ENCODE measurements around the gene CENPE.
A peak's percentile ranks its signal among the peaks of the same experiment; 100 is the strongest.

The CENPE gene

DNA sequence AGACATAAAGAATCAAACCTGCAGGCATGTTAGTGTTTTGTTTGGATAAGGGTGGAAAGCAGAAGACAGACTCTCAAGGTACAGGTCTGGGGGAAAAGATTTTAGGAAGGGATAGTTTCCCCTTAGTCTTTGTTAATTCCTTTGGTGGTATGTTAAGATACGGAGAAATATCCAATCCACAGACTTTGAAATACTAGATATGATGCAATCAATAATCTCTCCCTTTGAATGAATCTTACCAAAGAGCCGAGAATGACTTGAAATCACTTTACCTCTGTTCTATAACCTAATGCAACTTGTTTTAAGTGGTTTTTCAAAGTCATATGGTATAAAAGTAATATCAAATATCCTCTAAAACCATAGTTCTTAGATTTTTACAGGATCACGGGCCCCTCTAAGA, 93.3 kb downstream of the CENPE start:
- no peaks in the 10 kb centered on the region for H3K27me3 Mint-ChIP-seq
- H3K9me3 Mint-ChIP-seq (ENCODE audit: low read depth): no peaks in the 10 kb centered on the region
- H3K4me1 Mint-ChIP-seq (ENCODE audit: low read depth): peaks cover 3% of the 10 kb centered on the region
- no peaks in the 10 kb centered on the region for H3K36me3 Mint-ChIP-seq
- no peak overlapping the region for H3K4me3 Mint-ChIP-seq
- H3K27ac Mint-ChIP-seq: no peak overlapping the region

DNA sequence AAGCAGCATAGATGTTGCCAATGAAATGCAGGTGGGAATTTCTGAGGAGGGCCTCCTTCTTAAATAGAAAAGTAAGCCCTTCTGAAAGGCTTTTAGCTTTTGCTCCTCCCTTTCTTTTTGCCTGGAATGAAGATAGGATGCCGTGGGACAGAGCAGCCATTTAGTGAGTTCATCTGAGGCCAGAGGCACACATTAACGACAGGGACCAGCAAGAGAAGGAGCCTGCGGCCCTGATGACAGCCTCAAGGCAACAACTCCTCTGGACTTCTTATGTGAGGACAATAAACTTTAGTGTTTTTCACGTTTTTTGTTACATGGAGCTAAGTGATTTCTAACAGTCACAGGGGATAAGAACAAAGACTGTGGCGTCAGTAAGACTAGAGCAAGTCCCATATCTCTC, 97.5 kb downstream of the CENPE start:
- no peaks in the 10 kb centered on the region for H3K9me3 Mint-ChIP-seq (ENCODE audit: low read depth)
- H3K36me3 Mint-ChIP-seq: peaks cover 2% of the 10 kb centered on the region
- no peak overlapping the region for H3K27ac Mint-ChIP-seq
- peaks cover 34% of the 10 kb centered on the region for H3K4me1 Mint-ChIP-seq (ENCODE audit: low read depth)
- no peak overlapping the region for H3K4me3 Mint-ChIP-seq
- H3K27me3 Mint-ChIP-seq: no peaks in the 10 kb centered on the region

DNA sequence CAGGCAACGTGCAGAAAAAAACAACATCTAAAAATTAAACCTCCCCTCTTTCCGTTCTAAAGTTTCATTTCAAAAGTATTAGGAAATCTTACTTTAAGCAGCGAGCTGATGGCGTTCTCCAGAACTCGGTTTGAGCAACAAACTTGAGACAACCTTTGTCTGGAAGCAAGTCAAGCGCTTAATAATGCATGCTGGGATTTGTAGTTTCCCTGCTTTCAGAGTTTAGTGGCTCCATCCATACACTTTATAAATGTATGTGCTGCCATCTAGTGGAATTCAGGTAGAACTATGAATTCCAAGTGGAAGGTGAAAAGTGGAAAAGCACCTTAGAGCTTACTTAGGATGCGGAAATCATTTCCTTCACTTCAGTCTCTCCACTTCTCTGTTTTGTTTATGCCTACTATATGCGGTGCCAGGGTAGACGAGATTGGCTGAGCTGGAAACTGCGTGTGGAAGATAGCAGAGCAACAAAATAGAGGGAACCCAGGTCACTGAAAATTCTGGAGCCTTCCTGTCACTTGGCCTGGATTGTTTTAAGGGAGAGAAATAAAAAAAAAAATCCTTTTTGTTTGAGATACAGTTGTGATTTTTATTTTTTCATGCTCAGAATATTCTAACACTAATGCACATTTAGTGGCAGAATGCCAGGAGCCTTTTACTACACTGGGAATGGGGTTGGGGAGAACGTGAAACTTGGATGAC, 98.3 kb downstream of the CENPE start, which contains the start of gene BDH2:
Gene BDH2 (minus strand): TSS at position 144 of the 702 bp plus-strand sequence. CDS start 3,580 bp downstream, outside the sequence.
- Mint-ChIP-seq H3K36me3 (peaks cover 2% of the 10 kb centered on the region), H3K4me1 (ENCODE audit: low read depth) (peaks cover 34% of the 10 kb centered on the region), H3K4me3 (peak within 1 kb of the TSS; percentile 95), H3K9me3 (ENCODE audit: low read depth) (no peaks in the 10 kb centered on the region), H3K27ac (peak within 1 kb of the TSS; percentile 95), H3K27me3 (no peaks in the 10 kb centered on the region)

DNA sequence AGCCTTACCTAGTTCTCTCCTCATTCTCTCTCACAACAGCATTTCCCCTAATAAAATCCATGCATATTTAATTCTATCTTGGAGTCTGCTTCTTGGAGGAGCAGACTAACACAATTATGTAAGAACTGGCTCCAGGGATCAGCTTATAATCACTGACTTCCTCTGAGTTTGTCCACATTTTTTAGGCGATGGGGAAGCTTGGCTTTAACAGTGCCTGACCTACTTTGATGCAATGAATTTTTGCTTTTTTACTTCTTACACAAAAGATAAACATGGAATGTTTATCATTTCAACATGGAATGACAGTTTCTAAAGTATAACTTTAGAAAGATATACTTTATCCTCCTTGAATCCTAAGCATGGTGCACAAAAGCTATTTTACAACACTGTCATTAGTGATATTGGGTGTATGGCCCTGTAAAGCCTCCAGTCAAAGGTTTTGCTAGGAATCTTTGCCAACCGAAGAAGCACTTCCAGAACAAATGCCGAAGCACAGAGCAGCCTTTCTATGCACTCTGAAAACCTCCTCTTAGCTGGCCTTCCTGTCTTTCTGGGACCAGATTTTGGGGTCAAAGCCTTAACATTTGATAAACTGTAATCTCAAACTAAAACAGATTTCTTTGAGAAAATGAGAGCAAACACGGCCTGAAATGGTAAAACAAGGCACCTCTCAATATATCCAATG, 99.2 kb downstream of the CENPE start:
- peak overlapping the region; percentile 95 for H3K4me3 Mint-ChIP-seq

DNA sequence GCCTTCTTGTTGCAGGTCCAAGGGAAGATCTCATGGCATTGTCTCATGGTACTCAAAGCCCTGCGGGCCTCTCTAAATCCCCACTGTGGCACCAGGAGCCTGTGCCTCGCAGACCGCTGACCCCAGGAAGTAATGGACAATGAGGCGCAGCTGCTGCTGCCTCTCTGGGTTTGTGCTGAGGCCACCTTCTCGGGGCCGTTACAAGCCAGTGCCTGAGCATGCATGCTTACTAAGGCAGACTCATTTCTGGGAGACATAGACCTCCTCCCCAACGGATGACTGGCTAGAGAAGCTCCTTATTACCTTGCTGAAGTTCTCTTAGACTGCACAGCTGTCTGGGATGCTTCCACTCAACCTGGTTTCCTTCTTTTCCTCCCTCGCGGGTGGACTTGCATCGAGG, 99.8 kb downstream of the CENPE start:
- Mint-ChIP-seq H3K27me3 (no peaks in the 10 kb centered on the region), H3K36me3 (peaks cover 3% of the 10 kb centered on the region), H3K4me3 (peak overlapping the region; percentile 95), H3K4me1 (ENCODE audit: low read depth) (peaks cover 34% of the 10 kb centered on the region), H3K9me3 (ENCODE audit: low read depth) (no peaks in the 10 kb centered on the region), H3K27ac (no peak overlapping the region)

More for the DNA sequence above, 99.2 kb downstream of the CENPE start:
- Mint-ChIP-seq H3K4me1 (ENCODE audit: low read depth) (peaks cover 34% of the 10 kb centered on the region), H3K36me3 (peaks cover 3% of the 10 kb centered on the region), H3K27me3 (no peaks in the 10 kb centered on the region), H3K27ac (peak overlapping the region; percentile 95), H3K9me3 (ENCODE audit: low read depth) (no peaks in the 10 kb centered on the region)

DNA sequence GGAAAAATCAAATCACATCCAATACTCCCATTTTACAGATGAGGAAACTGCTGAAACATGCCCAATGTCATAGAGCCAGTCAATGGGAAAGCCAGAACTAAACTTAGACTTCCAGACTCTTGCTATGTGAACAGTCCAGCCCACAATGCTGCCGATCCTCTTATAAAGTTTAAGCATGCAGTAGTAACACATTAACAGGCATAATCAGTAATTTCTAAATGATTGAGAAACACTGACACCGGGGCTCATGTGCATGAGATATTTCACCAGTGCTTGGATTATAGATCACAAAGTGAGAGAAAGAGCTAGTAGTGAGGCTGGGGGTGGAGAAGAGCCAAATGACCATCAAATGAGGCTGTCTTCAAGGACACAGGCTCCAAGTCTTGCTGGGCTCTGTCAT, 101.0 kb downstream of the CENPE start:
- peaks cover 38% of the 10 kb centered on the region for H3K4me1 Mint-ChIP-seq (ENCODE audit: low read depth)
- no peaks in the 10 kb centered on the region for H3K27me3 Mint-ChIP-seq
- H3K4me3 Mint-ChIP-seq: no peak overlapping the region
- peaks cover 3% of the 10 kb centered on the region for H3K36me3 Mint-ChIP-seq
- no peaks in the 10 kb centered on the region for H3K9me3 Mint-ChIP-seq (ENCODE audit: low read depth)
- H3K27ac Mint-ChIP-seq: no peak overlapping the region

DNA sequence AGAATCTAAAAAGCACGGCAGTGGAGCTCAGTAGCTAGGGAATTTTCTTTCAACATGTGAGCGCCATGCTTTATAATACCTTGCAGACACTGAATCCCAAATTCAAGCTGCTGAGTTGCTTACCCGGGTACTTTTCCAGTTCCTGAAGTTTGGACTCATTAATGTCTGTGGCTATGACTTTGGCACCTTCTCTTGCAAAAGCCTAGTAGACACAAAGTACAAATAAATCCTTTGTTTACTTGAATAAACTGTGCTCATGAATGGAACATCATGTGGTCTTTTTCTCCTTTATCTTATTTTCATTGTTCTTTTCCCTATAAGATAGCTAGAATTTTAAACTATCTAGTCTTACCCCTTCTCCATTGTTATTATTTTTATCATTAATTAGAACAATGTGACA, 103.1 kb downstream of the CENPE start:
- H3K9me3 Mint-ChIP-seq (ENCODE audit: low read depth): no peaks in the 10 kb centered on the region
- H3K4me3 Mint-ChIP-seq: no peak overlapping the region
- no peaks in the 10 kb centered on the region for H3K27me3 Mint-ChIP-seq
- H3K36me3 Mint-ChIP-seq: peaks cover 10% of the 10 kb centered on the region
- H3K27ac Mint-ChIP-seq: no peak overlapping the region
- peaks cover 43% of the 10 kb centered on the region for H3K4me1 Mint-ChIP-seq (ENCODE audit: low read depth)

DNA sequence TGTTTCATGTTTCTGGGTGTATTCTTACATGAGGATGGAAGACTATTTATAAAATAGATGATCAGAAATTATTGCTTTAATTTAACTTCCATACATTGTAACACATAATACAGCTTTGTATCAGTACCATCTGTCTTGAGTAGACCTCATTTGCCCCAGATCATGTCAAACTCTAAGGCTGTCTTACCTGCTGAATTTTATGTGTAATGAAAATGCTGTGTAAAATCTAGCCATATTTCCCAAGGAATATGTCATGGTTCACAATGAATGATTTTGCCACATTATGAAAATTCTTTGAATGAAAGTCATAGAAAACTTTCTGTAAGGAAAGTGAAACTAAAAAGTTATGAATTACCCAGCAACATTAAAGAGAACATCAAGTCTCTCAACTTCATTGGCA, 105.9 kb downstream of the CENPE start:
- H3K27me3 Mint-ChIP-seq: no peaks in the 10 kb centered on the region
- no peak overlapping the region for H3K4me3 Mint-ChIP-seq
- H3K36me3 Mint-ChIP-seq: peaks cover 14% of the 10 kb centered on the region
- H3K9me3 Mint-ChIP-seq (ENCODE audit: low read depth): no peaks in the 10 kb centered on the region
- peaks cover 19% of the 10 kb centered on the region for H3K4me1 Mint-ChIP-seq (ENCODE audit: low read depth)
- H3K27ac Mint-ChIP-seq: no peak overlapping the region

DNA sequence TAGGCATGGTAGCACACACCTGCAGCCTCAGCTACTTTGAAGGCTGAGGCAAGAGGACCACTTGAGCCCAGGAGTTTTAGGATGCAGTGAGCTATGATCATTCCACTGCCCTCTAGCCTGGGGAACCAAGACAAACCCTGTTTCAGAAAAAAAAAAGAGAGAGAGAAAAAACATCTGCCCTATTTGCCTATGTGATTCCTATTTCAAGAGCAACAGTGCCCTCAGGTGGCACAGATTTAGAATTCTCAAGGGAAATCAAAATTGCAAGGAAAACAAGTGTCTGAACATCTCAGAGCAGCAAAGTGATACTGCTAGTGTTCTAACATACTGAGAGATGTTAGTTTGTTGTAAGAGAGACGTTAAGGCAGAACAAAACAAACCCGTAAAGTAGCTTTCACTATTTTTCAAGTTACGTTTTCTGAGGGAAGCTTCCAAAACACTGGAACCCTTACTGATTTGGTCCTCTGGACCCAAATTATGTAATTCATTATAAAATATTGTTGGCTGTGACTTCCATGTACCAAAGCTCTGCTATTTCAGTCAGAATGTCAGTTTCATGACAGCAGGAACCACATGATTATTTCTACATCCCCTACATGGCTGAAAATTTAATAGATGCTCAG, 106.4 kb downstream of the CENPE start:
- peaks cover 19% of the 10 kb centered on the region for H3K36me3 Mint-ChIP-seq
- no peaks in the 10 kb centered on the region for H3K27me3 Mint-ChIP-seq
- no peaks in the 10 kb centered on the region for H3K9me3 Mint-ChIP-seq (ENCODE audit: low read depth)
- no peak overlapping the region for H3K27ac Mint-ChIP-seq
- peaks cover 14% of the 10 kb centered on the region for H3K4me1 Mint-ChIP-seq (ENCODE audit: low read depth)
- no peak overlapping the region for H3K4me3 Mint-ChIP-seq

DNA sequence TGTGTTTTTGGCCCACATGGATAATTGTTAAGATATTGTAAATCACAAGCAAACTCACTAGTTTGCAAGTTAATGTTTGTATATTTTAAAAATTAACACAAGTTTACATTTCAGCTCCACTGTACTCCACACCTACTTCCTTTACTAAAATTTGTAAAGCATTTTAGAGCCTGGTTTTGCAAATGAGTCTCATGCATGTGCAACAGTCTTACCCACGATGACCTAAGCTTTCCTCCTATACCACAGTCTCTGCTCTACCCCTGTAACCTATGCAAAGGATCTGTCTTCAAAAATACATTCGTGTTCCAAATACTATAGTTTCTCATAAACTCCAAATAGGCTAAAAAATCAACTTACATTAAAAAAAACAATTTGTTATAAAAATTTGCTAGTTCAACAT, 108.7 kb downstream of the CENPE start:
- Mint-ChIP-seq H3K36me3 (peaks cover 24% of the 10 kb centered on the region), H3K4me1 (ENCODE audit: low read depth) (peaks cover 10% of the 10 kb centered on the region), H3K27ac (no peak overlapping the region)

DNA sequence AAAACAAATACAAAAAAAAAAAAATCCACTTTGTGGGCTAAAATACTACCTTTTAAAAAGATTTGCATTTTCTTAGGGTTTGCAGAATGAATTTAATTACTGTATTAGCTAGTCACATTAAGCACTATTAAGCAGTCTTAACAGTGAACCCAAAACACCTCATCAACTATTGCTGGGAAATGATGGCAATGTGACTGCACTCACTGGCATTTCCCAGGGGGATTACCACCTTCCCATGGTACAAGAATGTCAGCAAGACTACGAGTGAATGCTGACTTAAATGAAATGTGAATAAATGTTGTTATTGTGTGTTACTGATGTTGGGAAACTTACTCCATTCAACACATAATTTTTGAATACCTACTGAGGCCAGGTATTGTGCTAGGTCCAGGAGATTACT, 111.6 kb downstream of the CENPE start:
- Mint-ChIP-seq H3K9me3 (ENCODE audit: low read depth) (no peaks in the 10 kb centered on the region), H3K27me3 (no peaks in the 10 kb centered on the region), H3K36me3 (peaks cover 21% of the 10 kb centered on the region), H3K4me1 (ENCODE audit: low read depth) (peaks cover 1% of the 10 kb centered on the region), H3K4me3 (no peak overlapping the region), H3K27ac (no peak overlapping the region)

More for the DNA sequence above, 108.7 kb downstream of the CENPE start:
- Mint-ChIP-seq H3K4me3 (no peak overlapping the region), H3K27me3 (no peaks in the 10 kb centered on the region), H3K9me3 (ENCODE audit: low read depth) (no peaks in the 10 kb centered on the region)

DNA sequence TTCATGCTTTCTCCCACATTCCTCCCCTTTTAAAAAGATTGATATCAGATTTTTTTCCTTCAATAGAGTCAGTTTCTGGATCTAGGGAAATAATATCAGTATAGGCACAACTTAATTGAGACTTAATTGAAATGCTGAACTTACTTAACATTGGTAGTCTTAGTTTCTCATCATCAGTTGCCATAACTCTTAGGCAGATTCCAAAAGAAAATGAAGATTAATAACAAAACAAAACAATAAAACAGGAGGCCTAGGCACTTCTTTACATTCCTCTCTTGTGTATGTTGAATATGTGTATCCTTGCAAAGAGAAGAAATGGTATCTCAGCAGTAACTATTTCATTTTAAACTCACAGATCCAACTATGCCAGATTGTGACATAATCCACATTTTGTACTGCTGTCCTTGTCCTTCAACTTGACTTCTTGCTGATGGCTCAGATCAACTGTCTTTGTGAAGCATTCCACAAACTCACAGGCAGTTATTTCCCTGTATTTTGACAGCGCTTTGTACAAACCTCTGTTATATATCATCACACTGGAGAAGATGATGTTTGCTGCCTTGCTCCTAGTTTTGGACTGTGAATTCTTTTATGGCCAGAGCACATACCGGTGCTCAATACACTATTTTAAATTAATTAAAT, 112.5 kb downstream of the CENPE start:
- Mint-ChIP-seq H3K27ac (no peak overlapping the region), H3K27me3 (no peaks in the 10 kb centered on the region), H3K9me3 (ENCODE audit: low read depth) (no peaks in the 10 kb centered on the region), H3K4me3 (no peak overlapping the region), H3K4me1 (ENCODE audit: low read depth) (peaks cover 2% of the 10 kb centered on the region), H3K36me3 (peaks cover 18% of the 10 kb centered on the region)

DNA sequence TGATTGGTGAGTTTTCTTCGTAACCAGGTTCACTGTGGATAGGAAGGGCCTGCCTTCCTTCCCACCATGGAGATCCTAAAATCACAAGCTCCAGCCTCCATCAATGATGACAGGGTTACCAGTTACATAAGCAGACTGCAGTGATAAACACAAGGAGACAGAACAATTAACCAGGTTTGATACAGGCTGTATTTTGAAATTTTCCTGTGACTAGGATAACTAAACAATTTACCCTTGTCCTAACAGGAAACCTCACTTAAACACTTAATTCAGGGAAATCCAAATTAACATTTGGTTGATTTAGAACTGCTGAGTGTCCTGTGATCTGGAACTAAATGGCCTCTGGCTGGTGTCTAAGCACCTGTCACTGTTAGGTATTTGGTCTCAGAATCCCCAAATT, 118.5 kb downstream of the CENPE start:
- Mint-ChIP-seq H3K27ac (peak overlapping the region; percentile 22), H3K36me3 (peaks cover 19% of the 10 kb centered on the region), H3K27me3 (no peaks in the 10 kb centered on the region), H3K4me1 (ENCODE audit: low read depth) (peaks cover 29% of the 10 kb centered on the region), H3K9me3 (ENCODE audit: low read depth) (no peaks in the 10 kb centered on the region), H3K4me3 (no peak overlapping the region)

DNA sequence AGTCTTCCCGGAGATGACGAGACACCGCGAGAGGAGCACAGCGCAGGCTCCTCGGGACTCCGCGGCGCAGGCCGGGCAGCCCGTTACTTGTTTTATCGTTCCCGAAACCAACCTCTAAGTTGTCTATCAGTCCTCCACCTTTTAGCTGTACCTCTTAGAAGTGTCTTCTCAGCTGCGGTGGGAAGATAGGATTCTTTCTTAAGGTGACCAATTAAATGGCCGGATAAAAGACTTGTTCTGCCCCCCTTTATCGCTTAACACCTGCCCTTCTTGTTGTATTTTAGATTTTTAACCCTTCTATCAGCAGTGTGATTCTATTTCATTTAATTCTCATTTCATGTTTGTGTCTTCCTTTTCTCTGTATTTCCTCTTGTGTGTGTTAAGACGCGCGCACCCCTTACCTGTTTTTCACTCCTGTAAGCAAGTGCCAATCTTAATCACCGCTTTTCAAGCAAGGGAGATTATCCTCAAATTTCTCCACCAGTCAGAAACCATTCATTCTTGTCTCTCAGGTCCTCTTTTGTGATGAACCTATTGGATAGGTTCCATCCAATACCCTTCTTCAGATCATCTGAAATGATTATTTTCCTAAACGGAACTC, 121.3 kb downstream of the CENPE start, which contains the start of gene SLC9B2:
Gene SLC9B2 (minus strand): TSS at position 15 of the 601 bp plus-strand sequence. CDS start 9,211 bp downstream, outside the sequence.
- peak within 1 kb of the TSS; percentile 99 for H3K4me3 Mint-ChIP-seq
- H3K9me3 Mint-ChIP-seq (ENCODE audit: low read depth): no peaks in the 10 kb centered on the region
- no peaks in the 10 kb centered on the region for H3K27me3 Mint-ChIP-seq
- H3K27ac Mint-ChIP-seq: peak within 1 kb of the TSS; percentile 100
- peaks cover 27% of the 10 kb centered on the region for H3K36me3 Mint-ChIP-seq
- H3K4me1 Mint-ChIP-seq (ENCODE audit: low read depth): peaks cover 48% of the 10 kb centered on the region

Measured in activated naive CD8-positive, alpha-beta T cell (primary cell).